ENCODE data around the gene STPG2. TPM values are rescaled to one million over a fixed set of nuclear protein-coding genes. Genes with fewer than 3 reads are reported as not detected.

Gene STPG2
- total and polyA plus RNA-seq, 2 of the 4 experiments (the other 2 are of a cell fraction) = not detected

GRCh38 chr4:97643179-97643578, 500.1 kb downstream of the STPG2 start:
- Histone ChIP-seq H4K20me1 (ENCODE audit: insufficient read depth, low read length) (no peaks in the 10 kb centered on the region), H4K5ac (ENCODE audit: low read depth, low read length) (no peak overlapping the region), H3K18ac (ENCODE audit: low read depth, low read length) (no peak overlapping the region), H3K4ac (ENCODE audit: low read depth, low read length) (no peak overlapping the region), H2BK15ac (ENCODE audit: low read depth, low read length) (no peak overlapping the region), H2AK9ac (replicated peaks; ENCODE audit: low read depth, low read length, poor library complexity) (no peak overlapping the region), H4K8ac (ENCODE audit: low read depth in 2 of 2, low read length in 2 of 2) (no peak overlapping the region), H3K14ac (replicated peaks; ENCODE audit: low read depth, low read length) (no peak overlapping the region), H3K9me1 (ENCODE audit: insufficient read depth, low read length) (no peaks in the 10 kb centered on the region), H2BK120ac (ENCODE audit: low read depth, low read length) (no peak overlapping the region), H3K4me3 (ENCODE audit: insufficient read depth, low read depth, low read length) (no peak overlapping the region), H3K56ac (ENCODE audit: extremely low read depth, insufficient read depth, low read length) (no peak overlapping the region), H3K23ac (ENCODE audit: low read depth, low read length) (no peak overlapping the region), H3K27me3 (ENCODE audit: control insufficient read depth, insufficient read depth, low read length) (no peaks in the 10 kb centered on the region), H2AFZ (replicated peaks; ENCODE audit: low read length, poor library complexity) (no peak overlapping the region), H2AK5ac (ENCODE audit: low read depth, low read length) (no peak overlapping the region), H4K91ac (ENCODE audit: insufficient read depth, low read depth, low read length) (no peak overlapping the region), H3K9me3 (ENCODE audit: control insufficient read depth, insufficient read depth, low read length) (peaks cover 5% of the 10 kb centered on the region), H2BK5ac (ENCODE audit: low read depth, low read length, poor library complexity, severe bottlenecking) (no peak overlapping the region), H3K4me1 (ENCODE audit: control insufficient read depth, insufficient read depth, low read length) (no peaks in the 10 kb centered on the region), H3K27ac (ENCODE audit: insufficient read depth, low read length) (no peak overlapping the region), H3K79me1 (ENCODE audit: low read depth in 1 of 2, low read length in 2 of 2) (no peaks in the 10 kb centered on the region), H2BK20ac (ENCODE audit: low read depth, low read length) (no peak overlapping the region), H3K9ac (ENCODE audit: low read depth, low read length) (no peak overlapping the region), H3K36me3 (ENCODE audit: control insufficient read depth, insufficient read depth, low read length) (no peaks in the 10 kb centered on the region), H3K4me2 (ENCODE audit: low read depth, low read length) (no peak overlapping the region)
- BruUV-seq (replicated peaks) = no TSS peak
- TF ChIP-seq CTCF (conservative IDR thresholded peaks at IDR 0.05; ENCODE audit: low read depth, low read length) (no peak), ELK1 (IDR thresholded peaks at IDR 0.05; ENCODE audit: borderline replicate concordance, low read depth, low read length) (no peak), MAZ (IDR thresholded peaks at IDR 0.05; ENCODE audit: borderline replicate concordance, low read depth, low read length) (no peak), FOS (IDR thresholded peaks at IDR 0.05; ENCODE audit: low read depth, low read length) (no peak), RCOR1 (IDR thresholded peaks at IDR 0.05; ENCODE audit: insufficient replicate concordance, low read length) (no peak), RAD21 (IDR thresholded peaks at IDR 0.05; ENCODE audit: low read length) (no peak), POLR2A (IDR thresholded peaks at IDR 0.05; ENCODE audit: low read depth, low read length) (no peak), MAFK (IDR thresholded peaks at IDR 0.05; ENCODE audit: low read depth, low read length) (no peak), SMC3 (IDR thresholded peaks at IDR 0.05; ENCODE audit: low read depth, low read length) (no peak), CHD1 (IDR thresholded peaks at IDR 0.05; ENCODE audit: low read depth, low read length) (no peak), MXI1 (IDR thresholded peaks at IDR 0.05; ENCODE audit: borderline replicate concordance, low read depth, low read length) (no peak), CEBPB (IDR thresholded peaks at IDR 0.05; ENCODE audit: low read depth, low read length) (no peak), RFX5 (IDR thresholded peaks at IDR 0.05; ENCODE audit: low read depth, low read length) (no peak)
- dilution Hi-C loops (cut with HindIII; ENCODE audit: low sequenced_read_pairs, unreplicated experiment) (no loop called here), in situ Hi-C loops (cut with MboI; ENCODE audit: low sequenced_read_pairs) (no loop called here), intact Hi-C loops (cut with micrococcal nuclease) (no loop called here)
- POLR2A ChIA-PET (ENCODE audit: unreplicated experiment) = no interaction called here
- CTCF ChIA-PET = no interaction called here
- ATAC-seq (ENCODE audit: low read depth) = no peak
- DNase-seq = no peak
